GM12872 (cell line): Measurements from ENCODE around the gene MYL3.

ENCODE experiments used
- TF ChIP-seq, protein P1 (sequence below): IDR thresholded peaks from 3 replicates; pipeline ENCODE4 v1.5.1; 2011; ENCODE audit warnings: low read depth, mild to moderate bottlenecking, low read length, moderate library complexity; ENCODE audit not compliant: insufficient read depth

The MYL3 gene

DNA sequence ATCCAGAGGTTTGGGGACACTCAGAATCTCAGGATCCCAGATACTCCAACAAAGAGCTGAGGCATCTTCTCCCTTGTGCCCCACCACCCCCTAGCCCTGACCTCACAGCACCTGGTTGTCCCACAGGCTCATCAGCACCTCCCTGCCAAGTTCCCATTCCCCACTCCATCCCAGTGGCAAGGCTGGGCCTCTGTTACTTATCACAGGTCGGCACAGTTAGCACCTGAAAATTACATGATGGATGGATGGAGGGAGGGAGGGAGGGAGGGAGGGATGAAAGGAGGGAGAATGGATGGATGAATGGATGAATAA, 12.8 kb downstream of the MYL3 start:
- TF ChIP-seq, protein P1, sequence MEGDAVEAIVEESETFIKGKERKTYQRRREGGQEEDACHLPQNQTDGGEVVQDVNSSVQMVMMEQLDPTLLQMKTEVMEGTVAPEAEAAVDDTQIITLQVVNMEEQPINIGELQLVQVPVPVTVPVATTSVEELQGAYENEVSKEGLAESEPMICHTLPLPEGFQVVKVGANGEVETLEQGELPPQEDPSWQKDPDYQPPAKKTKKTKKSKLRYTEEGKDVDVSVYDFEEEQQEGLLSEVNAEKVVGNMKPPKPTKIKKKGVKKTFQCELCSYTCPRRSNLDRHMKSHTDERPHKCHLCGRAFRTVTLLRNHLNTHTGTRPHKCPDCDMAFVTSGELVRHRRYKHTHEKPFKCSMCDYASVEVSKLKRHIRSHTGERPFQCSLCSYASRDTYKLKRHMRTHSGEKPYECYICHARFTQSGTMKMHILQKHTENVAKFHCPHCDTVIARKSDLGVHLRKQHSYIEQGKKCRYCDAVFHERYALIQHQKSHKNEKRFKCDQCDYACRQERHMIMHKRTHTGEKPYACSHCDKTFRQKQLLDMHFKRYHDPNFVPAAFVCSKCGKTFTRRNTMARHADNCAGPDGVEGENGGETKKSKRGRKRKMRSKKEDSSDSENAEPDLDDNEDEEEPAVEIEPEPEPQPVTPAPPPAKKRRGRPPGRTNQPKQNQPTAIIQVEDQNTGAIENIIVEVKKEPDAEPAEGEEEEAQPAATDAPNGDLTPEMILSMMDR, result no peak

- TF ChIP-seq, protein P1, result no peak
Measured at GRCh38 chr3:46849686-46850467, 13.4 kb downstream of the MYL3 start.

GRCh38 chr3:46849045-46849631, 14.1 kb downstream of the MYL3 start:
- TF ChIP-seq, protein P1, result no peak

DNA sequence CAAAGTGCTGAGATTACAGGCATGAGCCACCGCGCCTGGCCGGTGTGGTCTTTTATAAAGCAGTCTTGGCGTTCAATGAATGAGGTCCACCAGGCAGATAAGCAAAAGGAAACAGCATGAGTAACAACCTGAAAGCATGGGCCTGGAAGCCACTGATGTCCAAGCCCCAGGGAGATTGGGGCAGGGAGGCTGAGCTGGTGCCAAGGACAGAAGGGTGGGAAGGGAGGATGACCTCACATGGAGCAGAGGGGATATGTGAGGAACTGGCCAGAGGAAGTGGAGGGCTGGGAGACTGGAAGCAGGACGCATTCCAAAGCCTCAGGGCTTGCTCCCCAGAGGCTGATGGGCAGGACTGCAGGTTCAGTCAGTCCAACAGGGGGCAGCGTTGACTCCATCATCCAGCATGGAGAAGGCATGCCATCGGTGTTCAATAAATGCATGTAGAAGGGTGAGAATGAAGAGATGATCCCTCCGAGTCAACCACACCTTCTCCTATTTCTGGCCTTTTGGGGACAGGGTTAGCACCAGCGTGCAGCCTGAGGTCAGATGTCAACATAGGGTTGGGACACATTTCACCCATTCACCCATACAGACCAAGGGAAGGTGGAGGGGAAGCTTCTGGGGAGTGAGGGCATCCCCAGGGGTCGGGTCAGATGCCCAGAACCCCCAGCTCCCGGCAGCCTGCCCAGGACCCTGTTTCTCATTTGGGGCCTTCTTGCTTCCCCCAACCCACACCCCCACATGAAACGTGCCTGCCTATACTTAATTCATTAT, 14.8 kb downstream of the MYL3 start:
- TF ChIP-seq, protein P1, result peak; percentile 72

- TF ChIP-seq, protein P1, result no peak
Measured at GRCh38 chr3:46847744-46848143, 15.5 kb downstream of the MYL3 start.

DNA sequence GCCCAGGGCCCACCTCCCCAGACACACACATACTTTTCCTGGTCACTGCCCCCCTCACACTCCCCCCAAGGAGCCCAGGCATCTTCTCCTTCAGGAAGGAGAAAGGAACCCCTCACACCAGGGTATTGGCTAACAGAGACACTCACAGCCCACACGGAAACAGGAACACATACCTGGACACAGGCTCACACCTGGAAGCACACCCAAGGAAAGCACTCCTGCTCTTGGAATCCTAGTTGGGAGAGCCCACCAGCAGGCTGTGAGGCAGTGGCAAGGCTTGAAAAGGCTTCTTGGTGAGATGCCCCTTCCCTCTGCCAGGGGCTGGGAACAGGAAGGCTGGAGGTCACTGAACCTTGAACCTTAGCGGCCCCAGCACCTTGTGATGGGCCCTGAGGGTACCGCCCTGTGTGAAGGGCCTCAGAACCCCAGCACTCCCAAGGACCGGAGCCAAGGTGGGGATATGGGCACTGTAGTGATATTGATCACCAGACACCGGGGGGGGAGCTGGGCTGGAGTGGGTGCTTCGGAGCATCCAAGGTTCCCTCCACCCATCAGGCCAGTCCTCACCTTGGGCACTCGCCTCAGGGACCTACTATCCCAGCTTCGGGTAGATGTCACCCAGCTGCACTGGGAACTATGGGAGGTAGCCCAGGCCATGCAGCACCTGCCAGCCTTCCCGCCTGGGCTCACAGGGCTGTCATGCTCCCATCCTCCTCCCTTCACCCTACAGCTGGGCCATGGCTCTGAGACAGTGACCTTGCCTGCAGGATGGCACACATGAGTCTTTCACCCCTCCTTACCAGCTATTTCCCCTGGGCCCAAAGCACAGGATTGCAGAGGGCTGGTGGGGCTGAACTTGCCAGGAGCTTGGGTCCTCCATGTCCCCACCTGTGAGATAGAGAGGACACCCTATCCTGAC, 16.4 kb downstream of the MYL3 start:
- TF ChIP-seq, protein P1, result no peak
